Peyer's patch (tissue), 4 donors: Measurements from ENCODE around the gene SCO1. TPM values are rescaled to one million over a fixed set of nuclear protein-coding genes. Genes with fewer than 3 reads are reported as not detected.

Source experiments
- DNase-seq, 3 donors: peaks; one replicate each; pipeline ENCODE4 v3.0.0-alpha.2; 2017 to 2019
- H3K27ac ChIP-seq, 4 donors: fragments of 200-600 bp; sonication (generic); one replicate each; pipeline ENCODE4 v1.5.1; 2016 to 2019
- H3K27me3 ChIP-seq, 2 donors: fragments of 200-600 bp; sonication (generic); one replicate each; pipeline ENCODE4 v1.5.1; 2019
- H3K36me3 ChIP-seq, 3 donors: fragments of 200-600 bp; sonication (generic); one replicate each; pipeline ENCODE4 v1.5.1; 2016 to 2019
- H3K4me1 ChIP-seq, 4 donors: fragments of 200-600 bp; sonication (generic); one replicate each; pipeline ENCODE4 v1.5.1; 2016 to 2019
- H3K4me3 ChIP-seq, 4 donors: fragments of 200-600 bp; sonication (generic); 1 replicate in 3 of 4; 2 replicates in 1 of 4; pipeline ENCODE4 v1.5.1; 2016 to 2019; ENCODE audit warnings: mild to moderate bottlenecking in 1 of 4
- H3K9me3 ChIP-seq, 4 donors: fragments of 200-600 bp; sonication (generic); one replicate each; pipeline ENCODE4 v1.5.1; 2016 to 2019; ENCODE audit warnings: mild to moderate bottlenecking in 1 of 4
- POLR2A ChIP-seq, 2 donors: fragments of 450-650 bp; IDR thresholded peaks; one replicate each; pipeline ENCODE4 v1.5.1; 2017; ENCODE audit warnings: antibody characterized with exemption in 2 of 2, mild to moderate bottlenecking in 2 of 2, moderate library complexity in 2 of 2
- total RNA-seq, 4 donors: library from RNA; depleted of rRNA; stranded (reverse); fragments of >200 nt; gene quantifications; one replicate each; pipeline ENCODE4 v1.1.0, GENCODE V29; 2016
- TF ChIP-seq, protein P1 (sequence below), 6 experiments: fragments of 450-650 bp in 4 of 6; fragments of 200-600 bp in 2 of 6; sonication (generic) in 1 of 6; IDR thresholded peaks; one replicate each; pipeline ENCODE4 v1.5.1; 2017 to 2019; ENCODE audit warnings: antibody characterized with exemption in 6 of 6, mild to moderate bottlenecking in 3 of 6, moderate library complexity in 1 of 6

The SCO1 gene
- total RNA-seq, 4 donors from 2014 or later: 12.4 to 28.6 (median 19.5) TPM

DNA sequence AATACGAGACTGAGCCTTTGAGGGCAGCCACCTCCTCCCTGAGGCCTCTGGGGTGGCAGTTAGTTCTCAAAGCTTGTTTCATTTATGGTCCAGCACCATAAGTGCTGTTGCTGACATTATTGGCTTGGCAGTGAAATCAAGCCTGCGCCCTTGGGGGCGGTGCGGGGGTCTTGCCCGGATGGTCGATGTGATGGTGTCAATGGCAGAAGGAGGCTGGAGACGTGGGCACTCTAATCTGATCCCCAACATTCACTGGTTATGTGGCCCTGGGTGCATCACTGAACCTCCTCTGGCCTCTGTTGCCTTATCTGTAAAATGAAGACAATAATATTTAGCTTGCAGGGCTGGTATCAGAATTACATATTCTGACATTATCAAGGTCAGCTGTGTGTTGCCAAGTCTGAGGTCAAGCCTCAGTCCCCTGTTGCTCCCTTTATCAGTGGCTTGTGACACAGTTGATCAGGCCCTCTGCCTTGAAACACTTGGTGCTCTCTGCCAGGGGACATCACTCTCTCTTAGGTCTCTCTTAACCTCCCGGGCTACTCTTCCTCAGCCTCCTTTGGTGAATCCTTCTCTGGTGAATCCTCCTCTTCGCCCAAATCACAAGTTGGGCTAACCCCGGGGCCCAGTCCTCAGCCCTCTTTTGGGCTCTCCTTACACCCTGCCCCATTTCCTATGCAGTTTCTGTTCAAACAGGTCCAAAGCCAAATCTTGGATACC is 44.2 kb upstream of the SCO1 start:
- Histone ChIP-seq H3K36me3 (no peaks in the 10 kb centered on the region), H3K4me1 (peaks cover 0 to 18% (median 4%) of the 10 kb centered on the region in 4 donors), H3K27me3 (no peaks in the 10 kb centered on the region), H3K9me3 (no peaks in the 10 kb centered on the region), H3K27ac (no peak overlapping the region), H3K4me3 (no peak overlapping the region)
- peak in 1 of 3 donors; percentile 42 for DNase-seq
- no peak for TF ChIP-seq POLR2A (IDR thresholded peaks at IDR 0.05)
- TF ChIP-seq, protein P1, sequence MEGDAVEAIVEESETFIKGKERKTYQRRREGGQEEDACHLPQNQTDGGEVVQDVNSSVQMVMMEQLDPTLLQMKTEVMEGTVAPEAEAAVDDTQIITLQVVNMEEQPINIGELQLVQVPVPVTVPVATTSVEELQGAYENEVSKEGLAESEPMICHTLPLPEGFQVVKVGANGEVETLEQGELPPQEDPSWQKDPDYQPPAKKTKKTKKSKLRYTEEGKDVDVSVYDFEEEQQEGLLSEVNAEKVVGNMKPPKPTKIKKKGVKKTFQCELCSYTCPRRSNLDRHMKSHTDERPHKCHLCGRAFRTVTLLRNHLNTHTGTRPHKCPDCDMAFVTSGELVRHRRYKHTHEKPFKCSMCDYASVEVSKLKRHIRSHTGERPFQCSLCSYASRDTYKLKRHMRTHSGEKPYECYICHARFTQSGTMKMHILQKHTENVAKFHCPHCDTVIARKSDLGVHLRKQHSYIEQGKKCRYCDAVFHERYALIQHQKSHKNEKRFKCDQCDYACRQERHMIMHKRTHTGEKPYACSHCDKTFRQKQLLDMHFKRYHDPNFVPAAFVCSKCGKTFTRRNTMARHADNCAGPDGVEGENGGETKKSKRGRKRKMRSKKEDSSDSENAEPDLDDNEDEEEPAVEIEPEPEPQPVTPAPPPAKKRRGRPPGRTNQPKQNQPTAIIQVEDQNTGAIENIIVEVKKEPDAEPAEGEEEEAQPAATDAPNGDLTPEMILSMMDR (IDR thresholded peaks at IDR 0.05): no peak

DNA sequence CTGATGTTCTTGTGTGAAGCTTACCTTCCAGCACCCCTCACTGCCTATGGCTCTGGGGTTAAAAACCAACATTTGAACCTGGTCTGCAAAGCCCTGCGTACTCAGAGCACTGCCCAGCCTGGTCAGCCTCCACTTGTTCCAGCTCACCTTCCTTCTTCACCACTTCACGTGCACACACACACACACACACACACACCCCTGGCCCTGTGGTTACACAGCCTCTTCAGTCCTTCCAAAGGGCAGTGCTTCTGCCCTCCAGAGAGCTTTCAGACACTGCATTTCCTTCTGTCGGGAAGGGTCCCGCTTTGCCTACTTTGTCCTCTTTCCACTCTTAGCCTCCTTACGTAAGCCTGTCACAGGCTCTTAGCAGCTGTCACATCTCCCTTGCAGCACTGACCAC is 42.1 kb upstream of the SCO1 start:
- H3K27ac ChIP-seq: peak overlapping the region in 2 of 4 donors; percentile 82 to 87
- H3K4me1 ChIP-seq: peaks cover 0 to 18% (median 4%) of the 10 kb centered on the region in 4 donors
- H3K9me3 ChIP-seq: no peaks in the 10 kb centered on the region
- TF ChIP-seq POLR2A (IDR thresholded peaks at IDR 0.05): no peak
- TF ChIP-seq, protein P1 (IDR thresholded peaks at IDR 0.05): no peak
- H3K4me3 ChIP-seq: no peak overlapping the region
- H3K36me3 ChIP-seq: no peaks in the 10 kb centered on the region
- H3K27me3 ChIP-seq: no peaks in the 10 kb centered on the region
- peak in 1 of 3 donors; percentile 41 for DNase-seq

DNA sequence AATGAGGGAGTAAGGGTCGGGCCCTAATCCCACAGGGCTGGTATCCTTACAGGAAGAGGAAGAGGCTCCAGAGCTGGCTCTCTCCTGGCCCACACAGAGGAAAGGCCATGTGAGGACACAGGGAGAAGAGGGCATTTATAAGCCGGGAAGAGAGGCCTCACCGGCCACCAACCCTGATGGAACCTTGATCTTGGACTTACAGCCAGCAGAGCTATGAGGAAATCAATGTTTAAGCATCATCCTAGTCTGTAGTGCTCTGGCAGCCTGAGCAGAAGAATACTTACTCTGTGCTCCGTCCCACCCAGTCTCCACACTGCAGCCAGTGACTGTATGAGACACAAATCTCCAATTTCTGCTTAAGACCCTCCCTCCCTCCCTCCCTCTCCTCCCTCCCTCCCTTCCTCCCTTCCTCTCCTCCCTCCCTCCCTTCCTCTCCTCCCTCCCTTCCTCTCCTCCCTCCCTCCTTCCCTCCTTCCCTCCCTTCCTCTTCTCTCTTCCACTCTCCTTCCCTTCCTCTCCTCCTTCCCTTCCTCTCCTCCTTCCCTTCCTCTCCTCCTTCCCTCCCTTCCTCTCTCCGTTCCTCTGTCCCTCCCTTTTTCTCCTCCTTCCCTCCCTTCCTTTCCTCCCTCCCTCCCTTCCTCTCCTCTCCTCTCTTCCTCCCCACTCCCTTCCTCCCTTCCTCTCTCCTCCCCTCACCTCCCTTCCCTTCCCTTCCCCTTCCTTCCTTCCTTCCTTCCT is 41.4 kb upstream of the SCO1 start:
- Histone ChIP-seq H3K4me3 (no peak overlapping the region), H3K4me1 (peaks cover 0 to 17% (median 4%) of the 10 kb centered on the region in 4 donors), H3K27me3 (no peaks in the 10 kb centered on the region), H3K27ac (peak overlapping the region in 3 of 4 donors; percentile 61 to 87 (median 82)), H3K36me3 (no peaks in the 10 kb centered on the region), H3K9me3 (no peaks in the 10 kb centered on the region)
- DNase-seq: peak in 2 of 3 donors; percentile 65 to 68
- peak in 1 of 2 donors; percentile 52 for TF ChIP-seq POLR2A (IDR thresholded peaks at IDR 0.05)
- TF ChIP-seq, protein P1 (IDR thresholded peaks at IDR 0.05): no peak

DNA sequence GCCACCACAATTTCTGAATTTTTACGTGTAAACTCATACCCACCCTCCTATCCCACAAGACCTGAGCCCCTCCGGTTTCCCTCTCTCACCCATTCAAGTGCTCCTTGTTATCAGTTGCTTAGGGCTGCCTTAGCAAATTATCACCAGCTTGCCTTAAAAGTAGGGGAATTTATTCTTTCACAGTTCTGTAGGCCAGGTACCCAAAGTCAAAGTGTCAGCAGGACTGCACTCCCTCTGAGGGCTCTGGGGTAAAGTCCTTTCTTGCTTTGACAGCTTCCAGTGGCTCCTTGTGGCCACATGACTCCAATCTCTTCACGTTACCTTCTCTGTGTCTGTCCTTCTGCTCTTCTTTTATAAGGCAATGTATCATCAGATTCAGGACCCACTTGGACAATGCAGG is 40.4 kb upstream of the SCO1 start:
- DNase-seq: peak in 1 of 3 donors; percentile 64
- peak overlapping the region in 3 of 4 donors; percentile 61 to 87 (median 82) for H3K27ac ChIP-seq
- H3K4me1 ChIP-seq: peaks cover 0 to 13% (median 7%) of the 10 kb centered on the region in 4 donors

DNA sequence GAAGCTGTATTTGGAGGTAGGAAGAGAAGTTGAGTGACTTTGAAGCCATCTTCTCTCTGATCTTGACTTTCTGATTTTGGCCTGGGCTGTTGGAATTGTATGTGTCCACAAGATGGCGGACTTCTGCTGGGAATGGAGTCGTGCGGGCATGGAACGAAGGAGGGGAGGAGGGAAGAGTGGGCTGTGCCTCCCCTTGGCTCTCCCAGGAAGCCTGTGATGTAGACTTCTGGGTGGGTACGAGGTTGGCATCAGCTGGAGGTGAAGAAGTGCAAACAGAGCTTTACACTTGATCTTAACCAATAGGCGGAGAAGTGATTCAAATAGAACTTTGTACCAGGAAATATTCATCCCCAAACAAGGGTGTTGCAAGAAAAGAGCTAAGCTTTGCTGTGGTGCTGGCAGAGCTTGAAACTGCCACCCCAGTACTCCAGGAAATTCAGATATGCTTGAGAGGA is 39.9 kb upstream of the SCO1 start:
- Histone ChIP-seq H3K9me3 (no peaks in the 10 kb centered on the region), H3K27me3 (no peaks in the 10 kb centered on the region), H3K36me3 (no peaks in the 10 kb centered on the region), H3K4me1 (peaks cover 0 to 13% (median 7%) of the 10 kb centered on the region in 4 donors), H3K27ac (peak overlapping the region in 3 of 4 donors; percentile 61 to 87 (median 82)), H3K4me3 (no peak overlapping the region)
- DNase-seq: peak; percentile 31 to 92 (median 83)
- peak; percentile 16 to 78 for TF ChIP-seq POLR2A (IDR thresholded peaks at IDR 0.05)
- TF ChIP-seq, protein P1 (IDR thresholded peaks at IDR 0.05): peak in 4 of 6 experiments; percentile 66 to 96 (median 84)

More for the DNA sequence above, 40.4 kb upstream of the SCO1 start:
- TF ChIP-seq, protein P1 (IDR thresholded peaks at IDR 0.05): no peak
- no peak for TF ChIP-seq POLR2A (IDR thresholded peaks at IDR 0.05)
- Histone ChIP-seq H3K27me3 (no peaks in the 10 kb centered on the region), H3K36me3 (no peaks in the 10 kb centered on the region), H3K9me3 (no peaks in the 10 kb centered on the region), H3K4me3 (no peak overlapping the region)
